HepG2 (cell line): ENCODE measurements around the gene MORC3. TPM values are rescaled to one million over a fixed set of nuclear protein-coding genes. Genes with fewer than 3 reads are reported as not detected.

Experiments used
- AGO1 ChIP-seq: fragments of 200-400 bp; formaldehyde crosslinking; IDR thresholded peaks from 2 replicates; pipeline ENCODE4 v1.6.1; 2017; ENCODE audit warnings: mild to moderate bottlenecking, low read depth, low read length, moderate library complexity; ENCODE audit not compliant: poor library complexity, severe bottlenecking
- AHR ChIP-seq: IDR thresholded peaks from 2 replicates; pipeline ENCODE4 v1.6.1; 2018; ENCODE audit warnings: missing genetic modification reagents, missing compliant biosample characterization
- CAMTA2 ChIP-seq: sonication (generic); formaldehyde crosslinking; IDR thresholded peaks from 2 replicates; pipeline ENCODE4 v1.4.0; 2020; ENCODE audit warnings: mild to moderate bottlenecking, missing genetic modification reagents, borderline replicate concordance
- CBX5 ChIP-seq: sonication (generic); formaldehyde crosslinking; IDR thresholded peaks from 2 replicates; pipeline ENCODE4 v1.4.0; 2020; ENCODE audit warnings: missing genetic modification reagents, borderline replicate concordance
- FIP1L1 ChIP-seq: fragments of 200-400 bp; formaldehyde crosslinking; IDR thresholded peaks from 2 replicates; pipeline ENCODE4 v1.6.1; 2018; ENCODE audit warnings: low read depth, mild to moderate bottlenecking, low read length, moderate library complexity, borderline replicate concordance; ENCODE audit not compliant: insufficient read depth
- FOXA3 ChIP-seq: IDR thresholded peaks from 2 replicates; pipeline ENCODE4 v1.6.1; 2016; ENCODE audit warnings: missing genetic modification reagents, missing compliant biosample characterization
- FOXM1 ChIP-seq: sonication (generic); formaldehyde crosslinking; IDR thresholded peaks from 2 replicates; pipeline ENCODE4 v1.5.0; 2020; ENCODE audit warnings: missing genetic modification reagents
- FOXP1 ChIP-seq, 2 experiments: fragments of 450-650 bp in 1 of 2; IDR thresholded peaks; 2 replicates each; pipeline ENCODE4 v1.6.1; 2017 to 2018; ENCODE audit warnings: antibody characterized with exemption in 1 of 2
- GRHL1 ChIP-seq: sonication (generic); formaldehyde crosslinking; conservative IDR thresholded peaks from 2 replicates; pipeline ENCODE4 v1.8.0; 2022; ENCODE audit warnings: missing genetic modification reagents
- IKZF5 ChIP-seq: IDR thresholded peaks from 2 replicates; pipeline ENCODE4 v1.6.1; 2018; ENCODE audit warnings: missing genetic modification reagents, mild to moderate bottlenecking, missing compliant biosample characterization
- KLF11 ChIP-seq: IDR thresholded peaks from 2 replicates; pipeline ENCODE4 v1.6.1; 2016; ENCODE audit warnings: missing compliant biosample characterization
- MNT ChIP-seq: fragments of 450-650 bp; IDR thresholded peaks from 2 replicates; pipeline ENCODE4 v1.6.1; 2016
- MTERF4 ChIP-seq: sonication (generic); formaldehyde crosslinking; IDR thresholded peaks from 2 replicates; pipeline ENCODE4 v1.8.0; 2023; ENCODE audit warnings: mild to moderate bottlenecking, missing genetic modification reagents
- MYNN ChIP-seq: sonication (generic); formaldehyde crosslinking; IDR thresholded peaks from 2 replicates; pipeline ENCODE4 v1.4.0; 2020; ENCODE audit warnings: mild to moderate bottlenecking, low read depth, missing genetic modification reagents
- TEAD3 ChIP-seq: optimal IDR thresholded peaks from 2 replicates; pipeline ENCODE3; 2016; ENCODE audit warnings: borderline replicate concordance
- THRA ChIP-seq: sonication (generic); formaldehyde crosslinking; IDR thresholded peaks from 2 replicates; pipeline ENCODE4 v1.4.0; 2020; ENCODE audit warnings: missing genetic modification reagents, borderline replicate concordance
- U2AF1 ChIP-seq: fragments of 200-400 bp; formaldehyde crosslinking; optimal IDR thresholded peaks from 2 replicates; pipeline ENCODE3; 2017; ENCODE audit warnings: mild to moderate bottlenecking, low read depth, low read length
- U2AF2 ChIP-seq: fragments of 200-400 bp; formaldehyde crosslinking; IDR thresholded peaks from 2 replicates; pipeline ENCODE4 v1.6.1; 2017; ENCODE audit warnings: low read depth, mild to moderate bottlenecking, low read length
- XRCC5 ChIP-seq: fragments of 200-400 bp; formaldehyde crosslinking; optimal IDR thresholded peaks from 2 replicates; pipeline ENCODE3; 2017; ENCODE audit warnings: mild to moderate bottlenecking, low read length
- ZFP90 ChIP-seq: sonication (generic); formaldehyde crosslinking; IDR thresholded peaks from 2 replicates; pipeline ENCODE4 v1.8.0; 2022; ENCODE audit warnings: missing genetic modification reagents, mild to moderate bottlenecking, inconsistent platforms, borderline replicate concordance
- ZNF180 ChIP-seq: sonication (generic); formaldehyde crosslinking; IDR thresholded peaks from 2 replicates; pipeline ENCODE4 v1.4.0; 2020; ENCODE audit warnings: low read depth, missing genetic modification reagents, borderline replicate concordance
- ZNF326 ChIP-seq: sonication (generic); formaldehyde crosslinking; IDR thresholded peaks from 2 replicates; pipeline ENCODE4 v1.4.0; 2020; ENCODE audit warnings: missing genetic modification reagents, borderline replicate concordance
- ZNF557 ChIP-seq: sonication (generic); formaldehyde crosslinking; IDR thresholded peaks from 2 replicates; pipeline ENCODE4 v1.4.0; 2020; ENCODE audit warnings: missing genetic modification reagents
- ZNF790 ChIP-seq: sonication (generic); formaldehyde crosslinking; IDR thresholded peaks from 2 replicates; pipeline ENCODE4 v1.8.0; 2022; ENCODE audit warnings: missing genetic modification reagents, mild to moderate bottlenecking, borderline replicate concordance
- polyA plus RNA-seq, 8 experiments: library from polyadenylated mRNA; depleted of rRNA in 3 of 8; stranded (reverse) in 7 of 8; unstranded in 1 of 8; fragments of >200 nt; fragmentation: Illumina TruSeq in 4 of 8; extraction: Trizol in 4 of 8; gene quantifications; 2 replicates each; pipeline versions ENCODE4 v1.2.1 to v1.2.3, GENCODE V29; 2011 to 2016; ENCODE audit warnings: low read depth in 4 of 8, missing spikeins in 1 of 8, mixed read lengths in 1 of 8; ENCODE audit not compliant: insufficient read depth in 1 of 8
- total RNA-seq, 5 experiments: library from RNA; depleted of rRNA; stranded (reverse); fragments of >200 nt; fragmentation: Illumina TruSeq; extraction: Trizol; gene quantifications; 2 replicates each; pipeline ENCODE4 v1.2.3, GENCODE V29; 2016; ENCODE audit warnings: low read depth in 1 of 5

The MORC3 gene
- total and polyA plus RNA-seq, 2 of the 13 experiments (the other 11 are each of a cell fraction or from before 2014, with no cell fraction given) = 12.9 to 19.5 TPM

- no peak for TF ChIP-seq AGO1
- TF ChIP-seq U2AF2 = no peak
- no peak for TF ChIP-seq ZFP90 (CRISPR knock-in tag)
- TF ChIP-seq FOXA3 (CRISPR knock-in tag) = 0 out of 2 replicates have a peak, but pooled peaks have one; percentile 24
- no peak for TF ChIP-seq FOXP1 (IDR thresholded peaks at IDR 0.05)
- no peak for TF ChIP-seq FOXP1 (CRISPR knock-in tag; IDR thresholded peaks at IDR 0.05)
- 0 out of 2 replicates have a peak, but pooled peaks have one; percentile 35 for TF ChIP-seq ZNF557 (CRISPR knock-in tag)
- TF ChIP-seq ZNF180 (CRISPR knock-in tag) = no peak
- TF ChIP-seq FIP1L1 = no peak
- TF ChIP-seq MYNN = no peak
- no peak for TF ChIP-seq AHR (CRISPR knock-in tag)
- TF ChIP-seq GRHL1 (CRISPR knock-in tag) = no peak
- TF ChIP-seq ZNF790 = no peak
- TF ChIP-seq THRA (CRISPR knock-in tag) = no peak
- no peak; the same call in 1 of the 2 replicates for TF ChIP-seq IKZF5 (CRISPR knock-in tag)
- TF ChIP-seq MTERF4 = no peak
- no peak for TF ChIP-seq XRCC5
- no peak for TF ChIP-seq CBX5
- TF ChIP-seq CAMTA2 (CRISPR knock-in tag) = no peak
- no peak for TF ChIP-seq MNT
- no peak for TF ChIP-seq FOXM1 (CRISPR knock-in tag)
- TF ChIP-seq TEAD3 (CRISPR knock-in tag) = peak; percentile 41
- TF ChIP-seq ZNF326 (CRISPR knock-in tag) = no peak
- TF ChIP-seq KLF11 (CRISPR knock-in tag) = no peak
- no peak for TF ChIP-seq U2AF1
These were observed at the start of gene MORC3 (continued) for GRCh38 chr21:36319767-36320420.
